ACHN (cell line): ENCODE data around the gene KIAA1586.
"Not testable (repeated sequence)": the region's sequence is repeated elsewhere in the genome, so short reads cannot be mapped to it uniquely, and the experiment has no call there.

ENCODE experiments used
- DNase-seq: peaks from one replicate; pipeline ENCODE4 v3.0.0-alpha.2; 2015
- in situ Hi-C: cut with HindIII; loops from 2 replicates; pipeline ENCODE4 v1.10.0; 2017; ENCODE audit warnings: low sequenced_read_pairs, low pct_ligation_motif_present, low pct_unique_long_range_greater_than_20kb

Gene KIAA1586, protein sequence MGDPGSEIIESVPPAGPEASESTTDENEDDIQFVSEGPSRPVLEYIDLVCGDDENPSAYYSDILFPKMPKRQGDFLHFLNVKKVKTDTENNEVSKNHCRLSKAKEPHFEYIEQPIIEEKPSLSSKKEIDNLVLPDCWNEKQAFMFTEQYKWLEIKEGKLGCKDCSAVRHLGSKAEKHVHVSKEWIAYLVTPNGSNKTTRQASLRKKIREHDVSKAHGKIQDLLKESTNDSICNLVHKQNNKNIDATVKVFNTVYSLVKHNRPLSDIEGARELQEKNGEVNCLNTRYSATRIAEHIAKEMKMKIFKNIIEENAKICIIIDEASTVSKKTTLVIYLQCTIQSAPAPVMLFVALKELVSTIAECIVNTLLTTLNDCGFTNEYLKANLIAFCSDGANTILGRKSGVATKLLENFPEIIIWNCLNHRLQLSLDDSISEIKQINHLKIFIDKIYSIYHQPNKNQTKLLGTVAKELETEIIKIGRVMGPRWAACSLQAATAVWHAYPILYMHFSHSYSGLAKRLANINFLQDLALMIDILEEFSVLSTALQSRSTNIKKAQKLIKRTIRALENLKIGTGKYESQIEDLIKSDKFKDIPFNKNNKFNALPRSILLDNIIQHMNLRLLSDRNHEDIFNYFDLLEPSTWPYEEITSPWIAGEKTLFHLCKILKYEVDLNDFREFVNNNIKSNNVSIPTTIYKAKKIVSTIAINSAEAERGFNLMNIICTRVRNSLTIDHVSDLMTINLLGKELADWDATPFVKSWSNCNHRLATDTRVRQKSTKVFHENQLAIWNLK

DNA sequence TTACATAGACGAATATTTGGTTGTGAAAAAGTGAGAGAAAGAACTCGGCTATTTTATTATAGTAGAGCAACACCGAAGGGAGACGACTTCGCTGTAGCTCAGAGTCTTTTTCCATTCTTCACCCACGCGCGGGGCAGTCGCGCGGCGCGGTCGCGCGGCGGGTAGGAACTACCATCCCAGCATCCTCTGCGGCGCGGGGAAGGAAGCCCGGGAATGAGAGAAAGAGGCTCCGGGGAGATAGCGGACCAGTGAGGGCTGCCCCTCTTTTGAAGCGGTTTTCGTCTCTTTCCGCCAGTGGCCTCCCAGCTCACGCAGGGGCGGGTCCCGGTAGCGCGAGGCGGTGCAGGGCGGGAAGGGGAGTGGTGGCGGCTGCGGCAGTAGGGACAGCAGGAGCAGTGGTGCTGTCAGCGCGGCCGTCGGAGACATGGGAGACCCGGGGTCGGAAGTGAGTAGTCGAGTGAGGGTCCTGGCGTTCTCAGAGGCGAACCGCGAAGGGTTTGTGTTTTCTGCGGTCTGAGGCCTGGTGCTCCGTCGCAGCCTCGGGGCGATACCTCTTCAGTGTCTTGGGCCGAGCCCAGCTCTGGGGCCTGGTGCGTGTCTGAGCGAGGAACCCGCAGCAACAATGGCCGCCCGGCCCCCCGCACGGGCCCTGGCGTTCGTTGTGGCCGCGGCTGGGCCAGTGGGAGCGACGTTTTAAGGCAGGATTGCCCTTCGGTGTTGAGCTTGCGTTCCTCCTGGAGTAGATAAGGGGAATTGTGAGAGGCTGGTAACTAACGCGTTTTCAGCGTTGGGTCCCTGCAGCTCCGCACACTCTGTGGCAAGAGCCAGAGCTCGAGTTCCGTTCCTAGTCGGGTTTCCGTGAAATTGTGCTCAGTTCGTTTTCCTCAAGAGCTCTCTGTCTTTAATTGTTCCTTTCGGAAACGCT, at the start of gene KIAA1586:
KIAA1586 (plus strand) TSS at position 362 of the 925 bp plus-strand sequence; CDS start at position 425, 63 bp downstream.
- peak; percentile 88 for DNase-seq
- in situ Hi-C loops: not testable (repeated sequence)

DNA sequence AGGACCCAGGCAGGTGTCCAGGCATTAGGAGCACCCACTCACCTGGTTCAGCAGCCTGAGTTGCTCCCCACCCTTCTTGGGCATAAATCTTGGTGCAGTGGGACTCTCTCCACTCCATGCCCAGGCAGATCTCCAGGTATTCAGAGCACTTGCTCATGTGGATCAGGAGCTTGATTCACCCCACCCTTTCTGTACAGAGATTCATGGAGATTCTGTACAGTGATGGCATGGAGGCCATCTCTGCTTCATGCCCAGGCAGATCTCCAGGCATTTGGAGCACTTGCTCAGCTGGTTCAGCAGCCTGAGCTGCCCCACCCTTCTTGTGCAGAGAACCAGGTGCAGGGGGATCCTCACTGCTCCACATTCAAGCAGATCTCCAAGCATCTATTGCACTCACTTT, 47.4 kb upstream of the KIAA1586 start:
- DNase-seq: no peak
- in situ Hi-C loops: no loop called here

DNA sequence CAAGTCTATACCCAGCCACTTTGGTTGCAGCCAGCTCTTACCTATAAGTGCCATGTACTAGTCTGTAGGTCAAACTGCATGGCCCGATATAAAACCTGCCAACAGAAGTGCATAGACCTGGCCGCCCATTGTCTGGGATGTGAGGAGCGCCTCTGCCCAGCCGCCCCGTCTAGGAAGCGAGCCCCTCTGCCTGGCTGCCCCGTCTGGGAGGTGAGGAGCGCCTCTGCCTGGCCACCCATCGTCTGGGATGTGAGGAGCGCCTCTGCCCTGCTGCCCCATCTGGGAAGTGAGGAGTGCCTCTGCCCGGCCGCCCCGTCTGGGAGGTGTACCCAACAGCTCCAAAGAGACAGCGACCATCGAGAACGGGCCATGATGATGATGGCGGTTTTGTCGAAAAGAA, 46.7 kb upstream of the KIAA1586 start:
- in situ Hi-C loops: not testable (repeated sequence)

DNA sequence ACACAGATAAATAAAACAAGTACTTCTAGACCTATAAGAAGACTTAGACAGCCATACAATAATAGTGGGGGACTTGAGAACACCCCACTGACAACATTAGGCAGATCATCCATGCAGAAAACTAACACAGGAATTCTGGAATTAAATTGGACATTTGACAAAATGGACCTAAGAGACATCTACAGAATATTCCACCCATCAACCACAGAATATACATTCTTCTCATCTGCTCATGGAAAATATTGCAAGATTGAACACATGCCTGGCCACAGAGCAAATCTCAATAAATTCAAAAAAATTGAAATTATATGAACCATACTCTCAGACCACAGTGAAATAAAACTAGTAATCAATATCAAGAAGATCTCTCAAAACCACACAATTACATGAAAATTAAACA, 44.3 kb upstream of the KIAA1586 start:
- in situ Hi-C loops: no loop called here
- no peak for DNase-seq

More for the DNA sequence above, 46.7 kb upstream of the KIAA1586 start:
- not testable (repeated sequence) for DNase-seq

DNA sequence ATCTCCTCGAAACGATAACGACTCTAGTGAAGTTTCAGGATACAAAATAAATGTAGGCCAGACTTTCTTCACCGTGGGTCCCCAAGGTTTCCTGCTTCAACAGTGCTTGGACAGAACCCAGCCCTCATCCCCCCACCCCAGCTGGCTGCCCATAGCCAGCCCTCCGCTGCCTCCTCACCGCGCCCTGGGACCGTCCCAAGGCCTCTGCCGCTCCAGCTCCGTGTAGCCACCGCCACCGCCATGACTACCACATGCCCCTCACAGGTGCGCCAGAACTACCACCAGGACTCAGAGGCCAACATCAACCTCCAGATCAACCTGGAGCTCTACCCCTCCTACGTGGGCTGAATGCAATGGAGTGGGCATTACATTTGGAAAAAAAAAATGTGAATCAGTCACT, 42.2 kb upstream of the KIAA1586 start:
- DNase-seq: no peak
- in situ Hi-C loops: no loop called here

DNA sequence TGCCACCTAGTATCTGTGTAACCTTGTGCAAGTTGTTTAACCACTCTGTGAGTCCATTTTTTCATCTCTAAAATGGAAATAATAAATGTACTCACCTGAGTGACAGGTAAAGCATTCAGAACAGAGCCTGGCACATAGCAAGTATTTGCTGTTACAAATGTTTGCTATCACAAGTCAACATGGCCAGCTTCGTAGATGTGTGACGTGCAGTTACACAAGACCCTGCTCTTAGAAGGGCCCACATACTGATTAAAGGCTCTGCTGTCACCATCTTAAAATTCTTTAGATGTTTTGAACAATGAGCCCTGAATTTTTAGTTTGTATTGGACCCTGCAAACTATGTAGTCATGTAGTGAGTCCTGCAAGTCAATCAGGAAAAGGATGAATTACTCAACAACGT, 40.4 kb upstream of the KIAA1586 start:
- in situ Hi-C loops: no loop called here
- no peak for DNase-seq

DNA sequence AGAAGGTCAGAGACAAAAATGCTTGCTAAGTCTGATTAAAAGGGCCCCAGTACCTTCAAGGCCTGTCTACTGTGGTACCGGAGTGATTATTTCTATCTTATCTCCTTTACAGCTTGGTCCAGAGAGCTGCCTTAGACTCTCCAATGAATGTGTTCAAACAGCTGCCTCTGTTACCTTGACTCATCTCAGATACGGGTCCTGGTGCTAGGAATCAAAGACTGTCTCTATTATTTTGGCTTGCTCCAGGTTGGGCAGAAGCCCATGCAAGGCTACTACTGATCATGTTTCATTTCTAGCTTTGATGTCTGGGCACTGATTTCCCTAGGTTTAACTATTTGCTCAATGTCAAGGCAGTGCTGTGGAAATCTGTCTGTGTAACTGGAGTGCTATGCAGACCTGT, 38.4 kb upstream of the KIAA1586 start:
- DNase-seq, in situ Hi-C loops: not testable (repeated sequence)

DNA sequence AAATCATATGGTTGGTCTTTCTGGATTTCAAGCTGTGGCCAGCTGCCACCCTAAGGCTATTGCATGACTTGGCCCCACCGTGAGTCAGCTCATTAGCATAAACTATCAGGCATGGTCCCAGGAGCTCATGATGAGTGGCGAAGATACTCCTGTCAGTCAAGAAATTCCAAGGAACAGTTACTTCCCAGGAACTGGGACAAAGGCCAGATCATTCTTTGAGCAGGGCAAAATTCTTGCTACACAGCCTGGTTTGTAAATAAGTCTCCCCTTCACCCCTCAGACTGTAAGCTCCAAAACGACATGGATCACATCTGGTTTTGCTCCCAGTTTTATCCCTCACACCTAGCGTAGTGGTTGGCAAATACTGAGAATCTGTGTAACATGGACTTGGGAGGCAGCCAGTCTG, 33.0 kb upstream of the KIAA1586 start:
- in situ Hi-C loops: no loop called here
- DNase-seq: peak; percentile 46

DNA sequence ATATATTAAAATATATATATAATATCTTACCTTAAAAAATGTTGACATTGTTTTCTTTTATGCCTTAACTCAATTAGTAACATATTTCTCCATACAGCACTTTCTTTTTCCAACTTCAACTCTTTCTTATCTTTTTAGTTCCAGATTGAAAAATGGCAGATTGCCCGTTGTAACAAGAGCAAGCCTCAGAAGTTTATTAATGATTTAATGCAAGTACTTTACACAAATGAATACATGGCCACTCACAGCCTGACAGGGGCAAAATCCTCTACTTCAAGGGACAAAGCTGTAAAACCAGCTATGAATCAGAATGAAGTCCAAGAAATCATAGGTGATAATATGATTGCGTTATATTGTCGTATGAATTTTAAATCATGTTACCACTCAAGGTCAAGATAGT, 29.4 kb upstream of the KIAA1586 start:
- DNase-seq: no peak
- in situ Hi-C loops: no loop called here

DNA sequence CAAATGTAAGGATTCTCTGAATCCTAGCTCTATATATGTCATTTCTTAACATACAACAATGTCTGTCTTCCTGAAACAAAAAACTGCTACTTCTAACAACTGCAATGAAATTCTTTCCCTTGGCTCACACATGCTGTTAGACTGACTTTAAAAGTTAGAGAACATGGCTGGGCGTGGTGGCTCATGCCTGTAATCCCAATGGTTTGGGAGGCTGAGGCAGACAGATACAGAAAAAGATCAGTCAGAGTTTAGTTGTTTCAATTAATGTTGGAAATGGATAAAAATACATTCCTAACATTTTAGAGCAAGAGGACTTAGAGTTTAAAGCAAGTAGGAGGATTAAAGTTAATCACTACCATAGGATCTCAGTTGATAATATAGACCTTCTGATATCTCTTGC, 28.7 kb upstream of the KIAA1586 start:
- in situ Hi-C loops: no loop called here
- no peak for DNase-seq

DNA sequence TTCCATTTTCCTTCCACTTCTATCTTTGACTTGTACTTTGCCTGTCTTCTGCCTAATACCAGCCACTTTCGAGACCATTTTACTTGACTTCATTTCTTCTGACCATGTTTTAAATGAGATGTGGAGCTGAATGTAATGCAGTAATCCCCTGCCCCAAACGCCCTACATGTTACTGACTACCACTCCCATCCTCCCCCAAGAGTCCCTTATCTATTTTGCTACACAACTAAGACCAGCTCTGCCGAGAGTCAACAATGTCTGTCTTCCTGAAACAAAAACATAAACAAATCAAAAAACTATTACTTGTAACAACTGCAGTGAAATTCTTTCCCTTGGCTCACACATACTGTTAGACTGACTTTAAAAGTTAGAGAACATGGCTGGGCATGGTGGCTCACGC, 27.1 kb upstream of the KIAA1586 start:
- in situ Hi-C loops: no loop called here
- no peak for DNase-seq

DNA sequence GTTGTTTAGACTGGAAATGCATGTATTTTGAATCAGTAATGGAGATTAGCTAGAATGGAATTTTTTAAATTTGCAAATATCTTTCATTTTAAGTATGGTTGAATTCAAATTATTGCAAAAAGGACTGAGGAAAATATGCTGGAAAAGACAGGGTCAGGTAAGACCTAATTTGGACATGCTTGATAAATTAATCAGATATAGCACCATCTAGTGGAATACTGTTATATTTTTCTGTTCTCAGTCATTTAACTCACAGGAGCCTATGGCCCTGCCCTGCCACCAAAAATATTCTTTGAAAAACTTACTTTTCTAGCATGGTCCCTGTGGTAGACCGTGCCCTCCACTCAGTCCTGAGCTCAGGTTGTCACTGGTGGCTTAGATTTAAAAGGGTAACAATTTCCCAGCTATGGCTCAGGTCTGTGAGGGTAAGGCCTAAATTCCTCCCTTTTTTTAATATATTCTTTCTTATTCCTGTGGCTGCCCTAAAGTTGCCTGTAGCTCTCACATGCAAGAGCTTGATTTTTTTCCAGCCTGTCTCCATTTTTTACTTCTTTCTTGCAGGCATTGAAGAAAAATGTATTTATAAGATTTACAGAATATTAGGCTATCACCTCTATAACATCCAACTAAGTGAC, 25.3 kb upstream of the KIAA1586 start:
- in situ Hi-C loops: no loop called here
- DNase-seq: peak; percentile 64

DNA sequence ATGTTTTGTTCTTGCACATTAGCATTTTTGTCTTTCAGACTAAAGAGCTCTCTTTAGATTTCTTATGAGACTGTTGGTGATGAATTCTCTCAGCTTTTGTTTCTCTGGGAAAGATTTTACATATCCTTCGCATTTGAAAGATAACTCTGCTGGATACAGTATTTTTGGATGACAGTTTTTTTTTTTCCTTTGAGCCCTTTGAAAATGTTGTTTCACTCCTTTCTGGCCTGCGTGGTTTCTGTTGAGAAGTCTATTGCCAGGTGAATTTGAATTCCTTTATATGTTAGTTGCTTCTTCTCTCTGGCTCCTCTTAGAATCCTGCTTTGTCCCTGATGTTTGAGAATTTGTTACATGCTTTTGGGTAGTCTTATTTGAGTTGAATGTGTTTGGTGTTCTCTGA, 22.2 kb upstream of the KIAA1586 start:
- in situ Hi-C loops: no loop called here
- no peak for DNase-seq

DNA sequence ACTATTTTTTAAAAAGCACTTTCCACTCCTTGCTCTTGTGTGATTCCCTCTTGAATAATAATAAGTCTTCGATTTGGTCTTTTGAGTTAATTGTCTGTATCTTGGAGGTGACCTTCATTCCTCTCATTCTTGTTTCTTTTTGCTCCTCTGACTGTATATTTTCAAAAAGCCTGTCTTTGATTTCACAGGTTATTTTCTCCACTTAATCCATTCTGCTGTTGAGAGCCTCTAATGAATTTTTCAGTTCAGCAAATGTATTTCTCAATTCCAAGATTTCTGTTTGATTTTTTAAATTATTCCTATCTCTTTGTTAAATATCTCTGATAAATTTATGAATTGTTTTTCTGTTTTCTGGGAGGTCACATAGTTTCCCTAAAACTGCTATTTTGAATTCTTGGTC, 21.7 kb upstream of the KIAA1586 start:
- DNase-seq: no peak
- in situ Hi-C loops: no loop called here

DNA sequence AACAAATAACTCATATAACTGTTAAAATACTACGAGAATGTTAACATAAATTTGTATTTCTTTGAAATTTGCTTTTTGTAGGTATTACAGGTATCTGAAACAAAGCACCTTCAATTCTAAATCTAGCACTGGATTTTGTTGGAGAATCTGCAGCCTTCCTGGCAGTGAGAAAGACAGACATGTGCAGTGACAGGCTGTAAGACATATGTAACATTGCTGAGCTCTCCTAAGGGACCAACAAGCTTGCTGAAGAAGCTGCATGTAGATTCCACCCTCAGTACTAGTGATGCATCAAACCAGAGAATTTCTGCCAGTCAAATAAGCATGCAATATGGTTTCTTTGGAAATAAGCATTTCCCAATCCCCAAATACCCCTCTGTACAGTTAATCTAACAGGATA, 20.5 kb upstream of the KIAA1586 start:
- in situ Hi-C loops: no loop called here
- DNase-seq: no peak

DNA sequence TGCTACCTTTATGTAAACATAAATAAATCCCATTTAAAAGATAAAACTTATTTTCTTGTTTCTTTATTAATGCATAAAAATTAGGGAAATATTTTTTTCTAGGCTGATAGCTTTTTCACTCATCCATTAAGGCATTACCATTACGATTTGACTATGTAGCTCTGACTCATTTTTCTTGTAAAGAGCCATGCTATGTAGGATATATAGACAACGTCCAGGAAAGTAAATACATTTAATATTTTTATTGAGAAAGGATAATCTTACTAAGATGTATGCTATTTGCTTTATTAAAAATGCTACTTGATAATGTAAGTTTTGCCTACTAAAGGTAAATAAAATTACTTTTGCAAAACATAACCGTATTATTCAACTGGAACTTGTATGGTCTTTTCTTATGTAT, 19.2 kb upstream of the KIAA1586 start:
- in situ Hi-C loops: no loop called here
- no peak for DNase-seq

DNA sequence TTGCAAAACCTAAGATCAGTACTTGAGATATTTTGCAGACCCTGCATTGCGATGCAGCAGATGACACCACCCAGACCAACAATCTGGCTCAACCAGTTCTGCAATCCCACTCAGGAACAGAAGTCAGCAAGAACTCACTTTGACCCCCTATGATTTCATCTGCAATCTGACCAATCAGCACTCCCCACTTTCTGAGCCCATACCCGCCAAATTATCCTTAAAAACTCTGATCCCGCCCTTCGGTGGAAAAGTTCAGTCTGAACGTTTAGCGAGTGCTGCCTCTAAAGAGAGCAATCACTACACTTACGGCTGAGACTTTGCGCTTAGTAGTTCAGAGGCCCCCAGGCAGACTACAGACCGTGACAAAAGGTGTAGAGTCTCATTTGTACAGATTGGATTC, 17.3 kb upstream of the KIAA1586 start:
- in situ Hi-C loops: no loop called here

DNA sequence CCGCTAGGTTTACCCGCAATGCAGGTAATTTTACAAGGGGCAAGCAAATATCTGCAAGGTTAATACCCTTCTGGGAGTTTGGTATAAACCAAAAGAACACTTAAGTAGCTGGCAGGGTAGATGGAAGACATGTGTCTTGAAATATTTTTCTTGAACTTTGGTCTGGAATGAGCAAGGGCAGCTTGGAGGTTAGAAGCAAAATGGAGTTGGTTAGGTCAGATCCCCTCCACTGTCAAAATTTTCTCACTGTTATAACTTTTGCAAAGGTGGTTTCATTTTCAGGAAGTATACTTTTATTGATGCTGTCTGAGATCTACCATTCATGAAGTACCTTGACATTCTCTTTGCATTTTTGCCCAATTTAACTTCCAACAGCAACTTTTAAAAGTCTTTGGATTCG, 13.3 kb upstream of the KIAA1586 start:
- in situ Hi-C loops: no loop called here
- no peak for DNase-seq

More for the DNA sequence above, 17.3 kb upstream of the KIAA1586 start:
- no peak for DNase-seq
